ENCODE measurements around the gene KDR. TPM values are rescaled to one million over a fixed set of nuclear protein-coding genes. Genes with fewer than 3 reads are reported as not detected.

KDR gene
- total RNA-seq, 2 experiments from 2014 or later, result not detected

DNA sequence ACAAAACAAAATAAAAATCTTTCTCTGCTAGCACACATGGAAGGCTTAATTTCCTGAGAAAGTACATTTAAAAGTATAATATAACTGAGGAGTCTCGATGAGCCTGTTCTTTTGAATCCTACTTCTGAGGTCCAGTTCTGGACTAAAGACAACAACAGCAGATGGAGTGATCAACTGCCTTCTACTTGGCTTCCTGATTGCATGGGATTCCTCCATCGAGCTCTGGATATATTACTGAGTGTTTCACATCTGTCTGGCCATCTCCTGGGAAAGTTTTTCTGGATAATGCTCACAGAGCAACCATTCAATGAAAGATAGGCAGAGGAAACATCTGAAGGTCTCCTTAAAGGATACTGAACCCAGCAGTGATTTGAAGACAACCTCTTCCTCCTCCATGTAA is 42.6 kb downstream of the KDR start:
- ChIA-PET CTCF (no interaction called here), POLR2A (no interaction called here)

DNA sequence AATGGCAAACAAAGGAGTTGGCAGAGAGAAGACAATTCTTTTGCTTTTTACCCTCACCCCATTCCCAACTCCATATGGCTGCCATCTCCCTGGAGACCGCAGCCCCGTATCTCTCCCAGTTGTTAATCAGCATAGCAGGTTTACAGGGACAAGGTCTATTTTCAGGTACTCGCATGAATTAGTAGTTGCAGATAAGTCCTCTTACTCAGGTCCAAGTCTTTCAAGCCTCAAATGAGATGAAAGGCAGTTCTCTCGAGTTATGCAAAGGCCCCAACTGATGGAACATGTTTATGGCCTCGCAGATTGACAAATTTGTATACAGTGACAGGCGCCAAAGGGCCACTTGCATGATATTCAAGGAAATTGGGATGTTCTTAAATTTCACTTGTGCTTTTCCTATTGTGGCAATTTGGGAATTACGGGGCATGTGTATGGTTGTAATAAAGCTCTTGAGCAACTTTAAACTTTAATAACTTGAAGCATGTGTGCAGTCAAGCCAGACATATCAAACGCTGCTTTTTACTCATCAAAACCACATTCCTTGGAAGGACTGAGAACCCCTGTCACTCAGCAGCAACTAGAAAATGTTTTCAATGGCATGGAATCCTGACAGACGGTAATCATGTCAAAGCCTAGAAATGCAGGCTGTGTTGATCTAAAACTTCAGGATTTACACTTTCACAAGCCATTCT is 45.1 kb downstream of the KDR start:
- POLR2A ChIA-PET, result no interaction called here
- CTCF ChIA-PET, result interaction anchor here (1.0 kb wide), 1 partner anchor 42 kb away, joined by 3 read pairs; no protein-coding TSS in a partner anchor

DNA sequence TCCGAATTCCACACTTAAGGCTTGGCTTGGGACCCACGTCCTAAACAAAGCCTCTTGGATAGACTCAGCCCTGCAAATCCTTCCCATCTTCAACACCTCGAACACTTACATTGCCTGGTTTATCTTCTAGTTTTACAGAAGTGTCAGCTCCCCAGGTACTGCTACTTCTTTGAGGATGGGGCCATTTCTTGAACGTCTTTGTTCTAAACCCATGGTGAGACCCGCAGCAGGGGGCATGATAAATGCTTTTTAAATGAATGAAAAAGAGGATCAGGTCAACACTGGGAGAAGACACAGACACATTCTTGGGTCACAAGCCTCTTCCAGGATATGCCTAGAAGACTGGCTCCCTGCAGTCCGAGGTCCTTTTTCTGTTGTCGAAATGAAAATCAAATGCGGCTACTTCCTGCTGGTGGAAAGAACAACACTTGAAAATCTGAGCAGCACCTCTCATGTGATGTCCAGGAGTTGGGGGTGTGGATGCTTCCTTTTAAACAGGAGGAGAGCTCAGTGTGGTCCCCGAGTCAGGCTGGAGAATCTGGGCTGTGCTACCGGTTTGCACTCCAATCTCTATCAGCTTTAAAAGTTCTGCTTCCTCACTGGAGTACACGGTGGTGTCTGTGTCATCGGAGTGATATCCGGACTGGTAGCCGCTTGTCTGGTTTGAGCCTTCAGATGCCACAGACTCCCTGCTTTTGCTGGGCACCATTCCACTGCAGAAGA is 45.8 kb downstream of the KDR start:
- ChIA-PET POLR2A (no interaction called here), CTCF (interaction anchor here (1.0 kb wide), 1 partner anchor 41 kb away, joined by 3 read pairs; no protein-coding TSS in a partner anchor)

DNA sequence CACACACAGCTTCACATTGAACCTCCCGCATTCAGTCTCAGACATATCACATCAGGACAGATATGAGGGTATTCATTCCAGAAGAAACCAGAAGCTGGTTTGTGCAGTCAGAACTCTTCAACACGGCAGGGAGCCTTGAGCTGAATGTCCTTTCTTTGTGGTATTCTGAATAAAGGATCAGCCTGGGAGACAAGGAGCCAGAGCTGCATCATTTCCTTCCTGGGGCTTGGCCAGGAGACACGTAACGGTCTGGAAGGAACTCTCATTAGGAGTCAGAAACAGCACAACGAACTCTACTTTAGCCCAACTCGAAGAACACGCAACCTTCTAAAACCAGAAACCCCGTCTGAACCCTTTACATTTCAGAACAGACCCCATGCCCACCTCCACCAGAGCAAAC is 46.4 kb downstream of the KDR start:
- POLR2A ChIA-PET, result no interaction called here
- CTCF ChIA-PET, result no interaction called here

DNA sequence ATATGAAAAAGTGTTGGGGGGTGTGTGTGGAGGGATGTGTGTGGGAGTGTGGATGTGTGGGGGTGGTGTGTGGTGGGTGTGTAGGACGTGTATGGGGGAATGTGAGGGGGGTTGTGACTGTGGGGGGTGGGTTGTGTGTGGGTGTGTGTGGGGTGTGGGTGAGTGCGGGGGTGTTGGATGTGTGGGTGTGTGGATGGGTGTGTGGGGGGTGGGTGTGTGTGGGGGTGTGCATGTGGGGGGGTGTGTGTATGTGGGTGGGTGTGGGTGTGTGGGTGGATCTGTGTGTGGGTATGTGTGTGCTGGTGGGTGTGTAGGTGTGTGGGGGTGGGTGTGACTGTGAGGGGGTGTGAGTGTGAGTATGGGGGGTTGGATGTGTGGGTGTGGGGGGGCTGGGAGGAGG is 47.8 kb downstream of the KDR start:
- POLR2A ChIA-PET, result no interaction called here
- CTCF ChIA-PET, result no interaction called here

DNA sequence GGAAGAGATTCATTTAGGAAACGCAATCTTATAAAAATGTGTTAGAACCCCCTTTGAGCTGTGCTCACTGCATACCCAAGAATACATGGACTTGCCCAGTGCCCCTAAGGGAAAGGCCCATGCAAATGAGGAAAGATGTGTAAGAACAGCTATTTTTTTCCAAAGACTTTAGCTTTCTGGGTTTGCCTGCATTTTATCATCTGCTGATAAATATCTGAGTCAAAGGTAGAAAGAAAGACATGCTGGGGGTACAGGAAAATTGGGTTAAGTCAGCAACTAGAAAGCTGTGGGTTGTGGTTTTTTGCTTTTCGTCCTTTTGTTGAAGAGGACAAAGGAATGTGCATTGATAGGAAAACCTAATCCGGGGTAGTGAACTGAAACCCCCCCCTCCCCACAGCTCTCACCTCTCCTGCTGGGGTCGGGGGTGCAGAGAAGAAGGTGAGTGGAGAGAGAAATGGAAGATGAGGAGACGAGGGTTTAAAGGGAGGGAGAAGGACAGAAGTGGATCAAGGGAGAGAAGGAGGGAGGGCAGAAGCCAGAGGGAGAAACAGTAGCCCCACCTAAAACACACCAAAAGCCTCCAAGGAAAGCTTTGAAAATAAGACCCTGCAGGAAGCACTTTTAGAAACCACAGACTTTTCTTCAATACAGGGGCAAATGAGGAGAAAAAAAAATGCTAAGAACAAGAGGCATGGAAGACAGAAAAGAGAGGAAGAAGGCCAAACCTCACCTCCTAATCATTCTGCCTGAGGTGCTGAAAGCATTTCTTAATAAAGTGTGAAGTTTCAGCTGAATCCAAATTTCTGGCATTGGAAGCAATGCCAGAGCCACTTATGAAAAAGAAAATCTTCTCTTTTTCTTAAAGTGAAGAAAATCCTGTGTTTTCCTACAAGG is 49.3 kb downstream of the KDR start:
- ChIA-PET POLR2A (no interaction called here), CTCF (no interaction called here)

DNA sequence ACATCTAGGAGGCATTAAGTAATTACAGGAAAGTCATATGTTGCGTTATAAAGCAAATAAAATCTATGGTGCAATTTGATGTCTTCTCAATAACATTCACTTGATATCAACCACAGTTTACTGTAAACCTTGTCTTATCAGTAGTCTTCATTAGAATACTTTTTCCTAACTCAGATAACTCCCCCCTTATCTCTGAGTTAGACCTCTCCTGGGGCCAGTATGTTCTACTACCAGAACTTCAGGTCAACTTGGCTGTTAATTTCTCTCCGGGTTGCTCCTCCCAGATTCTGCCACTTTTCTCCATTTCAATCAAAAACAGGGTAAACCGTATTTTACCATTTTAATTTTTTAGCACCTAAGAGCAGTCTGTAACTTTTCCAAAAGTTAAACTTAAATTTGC is 50.0 kb downstream of the KDR start:
- ChIA-PET POLR2A (no interaction called here), CTCF (no interaction called here)

DNA sequence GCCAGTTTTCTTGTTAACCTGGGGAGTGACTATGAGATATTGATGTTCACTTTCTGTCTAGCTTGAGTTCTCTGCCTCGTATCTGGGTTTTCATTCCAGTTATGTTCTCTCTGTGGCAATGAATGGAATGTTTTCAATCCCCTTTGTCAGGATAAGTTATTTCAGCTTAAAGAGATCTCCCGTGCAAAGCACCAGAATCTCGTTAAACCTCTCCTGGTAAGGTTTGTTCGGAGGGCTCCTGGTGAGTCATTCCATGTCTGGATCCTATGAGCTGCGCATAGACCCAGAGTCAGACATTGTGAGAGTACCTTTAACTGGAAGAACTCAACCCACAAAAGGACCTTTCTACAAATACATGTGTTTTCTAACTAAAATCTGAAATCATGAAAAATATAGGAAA is 51.0 kb downstream of the KDR start:
- POLR2A ChIA-PET, result no interaction called here
- CTCF ChIA-PET, result no interaction called here

DNA sequence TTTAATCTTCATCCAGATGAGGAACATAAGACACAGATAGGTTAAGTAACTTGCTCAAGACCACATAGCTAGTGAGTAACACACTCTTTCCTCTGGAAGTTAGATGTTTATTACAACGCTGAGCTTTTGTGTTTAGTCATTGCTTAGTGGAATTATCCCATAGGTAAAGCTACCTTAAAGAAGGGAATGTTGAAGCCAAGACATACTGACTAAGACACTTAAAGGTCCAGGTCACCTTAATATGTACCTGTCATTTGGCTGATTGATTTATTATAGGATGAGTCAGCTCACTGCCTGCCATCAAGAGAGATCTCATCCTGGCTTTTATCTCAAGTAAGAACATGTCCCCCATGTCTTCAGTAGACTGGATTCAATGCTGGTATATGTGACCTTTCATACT is 53.4 kb downstream of the KDR start:
- ChIA-PET CTCF (no interaction called here), POLR2A (no interaction called here)

DNA sequence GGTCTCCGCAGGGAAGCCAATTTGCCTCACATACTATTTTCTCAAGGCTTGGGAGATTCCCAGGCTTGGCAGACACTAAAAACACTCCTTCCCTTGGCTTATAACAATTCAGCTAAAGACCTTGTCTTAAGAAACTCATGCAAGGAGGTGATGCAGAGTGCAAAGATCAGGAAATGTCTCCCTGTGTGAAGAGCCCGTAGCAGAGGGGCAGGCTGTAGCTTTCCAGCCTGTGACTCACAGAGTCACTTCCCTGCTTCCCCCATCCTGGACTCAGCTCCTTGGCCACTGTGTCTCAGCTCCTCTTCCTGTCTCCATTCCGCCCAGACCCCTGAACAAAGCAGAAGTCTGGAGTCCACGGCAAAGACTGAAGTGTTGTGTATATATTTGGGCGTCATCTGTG is 56.1 kb downstream of the KDR start:
- POLR2A ChIA-PET, result no interaction called here
- CTCF ChIA-PET, result no interaction called here

DNA sequence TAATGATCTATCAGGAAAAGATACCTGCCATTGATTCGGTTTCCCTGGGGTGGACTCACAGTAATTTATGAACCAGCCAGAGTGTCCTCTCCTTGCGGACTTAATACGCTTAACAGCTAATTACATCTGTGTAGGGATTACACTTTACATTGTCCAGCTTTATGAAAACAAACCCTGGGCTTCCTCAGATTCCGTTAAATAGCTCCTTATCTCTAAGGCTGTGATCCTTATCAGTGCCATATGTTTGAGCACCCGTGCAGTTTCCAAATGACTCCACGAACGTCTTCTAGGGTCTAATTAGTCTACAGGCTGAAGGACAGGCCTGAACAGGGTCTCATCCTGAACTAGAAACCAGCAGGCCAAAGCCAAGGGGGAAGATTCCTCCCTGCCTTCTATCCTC is 56.9 kb downstream of the KDR start:
- CTCF ChIA-PET, result no interaction called here

DNA sequence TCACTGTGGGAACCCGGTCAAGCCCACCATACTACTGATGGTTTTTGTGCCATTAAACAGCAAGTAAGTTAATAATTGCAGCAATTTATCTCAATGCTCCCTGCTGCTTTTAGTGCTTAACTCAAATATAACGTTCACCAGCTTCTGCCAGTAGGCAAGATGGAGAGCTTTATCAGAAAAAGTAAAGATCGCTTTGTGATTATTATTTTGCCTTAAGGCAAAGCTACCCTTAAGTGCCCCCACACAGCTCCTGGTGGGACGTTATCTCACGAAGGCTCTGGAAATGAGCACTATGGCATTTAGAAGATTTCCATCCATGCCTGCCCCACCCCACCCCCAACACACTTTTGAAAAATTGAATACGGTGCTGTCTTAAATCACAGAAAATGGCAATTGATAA is 59.4 kb downstream of the KDR start:
- CTCF ChIA-PET, result no interaction called here
- POLR2A ChIA-PET, result no interaction called here

More for the DNA sequence above, 56.9 kb downstream of the KDR start:
- POLR2A ChIA-PET, result no interaction called here

DNA sequence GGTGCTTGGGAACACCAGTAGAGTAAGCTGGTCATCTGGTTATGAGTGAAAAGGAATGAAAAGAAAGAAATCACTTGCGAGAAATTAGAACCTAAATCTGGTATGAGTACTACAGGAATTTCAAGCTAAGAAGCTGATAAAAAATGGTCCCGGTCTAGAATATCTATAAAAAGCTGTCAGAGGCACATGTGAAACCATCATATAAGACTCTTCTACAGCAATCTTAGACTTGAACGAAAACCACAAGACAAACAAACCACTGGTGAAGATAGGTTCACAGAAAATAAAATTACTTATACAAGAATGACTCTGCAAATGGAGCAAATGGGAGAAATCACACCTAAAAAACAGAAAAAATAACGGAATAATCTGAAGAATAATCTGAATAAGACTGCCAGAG is 69.9 kb downstream of the KDR start:
- ChIA-PET POLR2A (no interaction called here), CTCF (no interaction called here)

DNA sequence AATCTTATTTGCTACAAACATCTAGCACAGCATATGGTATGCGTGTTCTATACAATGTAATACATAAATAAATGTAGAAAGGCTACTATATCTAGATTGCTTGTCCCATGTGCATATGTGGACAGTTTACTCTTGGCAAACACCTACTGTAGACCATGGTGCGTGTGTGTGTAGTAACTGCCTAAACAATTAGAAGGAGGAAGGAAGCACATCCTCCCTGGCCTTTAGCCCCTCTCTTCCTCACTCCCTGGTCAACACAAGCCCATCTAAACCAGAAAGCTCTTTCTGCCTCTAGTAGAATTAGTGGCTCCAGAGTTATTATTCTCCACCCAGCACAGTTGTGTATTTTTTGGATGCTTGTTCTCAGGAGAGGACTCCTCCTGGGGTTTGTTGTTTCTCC is 73.9 kb downstream of the KDR start:
- POLR2A ChIA-PET, result no interaction called here

DNA sequence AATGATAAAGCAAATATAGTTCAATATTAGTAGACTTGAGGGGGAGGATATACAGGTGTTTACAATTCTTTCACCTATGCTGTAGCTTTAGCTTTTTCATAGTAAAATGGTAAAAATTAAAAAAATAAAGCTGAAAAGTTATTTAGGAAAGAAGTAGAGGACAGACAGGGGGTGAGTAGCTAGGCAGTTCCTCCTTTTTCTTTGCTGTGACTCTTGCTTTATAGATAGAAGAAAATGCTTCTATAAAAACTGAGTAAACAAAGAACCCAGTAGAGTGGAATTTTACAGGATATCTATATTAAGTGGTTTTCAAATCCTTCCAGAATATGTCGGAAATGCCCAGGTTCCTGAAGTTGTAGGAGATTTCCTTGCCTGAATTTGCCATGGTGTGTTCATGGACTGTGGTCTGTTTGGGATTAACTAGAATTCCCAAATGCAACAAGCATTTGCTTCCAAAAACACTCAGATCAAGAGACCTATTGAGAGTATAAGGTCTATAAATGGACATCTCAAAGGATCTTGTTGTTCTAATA is 74.9 kb downstream of the KDR start:
- ChIA-PET POLR2A (no interaction called here), CTCF (no interaction called here)

More for the DNA sequence above, 73.9 kb downstream of the KDR start:
- CTCF ChIA-PET, result no interaction called here

DNA sequence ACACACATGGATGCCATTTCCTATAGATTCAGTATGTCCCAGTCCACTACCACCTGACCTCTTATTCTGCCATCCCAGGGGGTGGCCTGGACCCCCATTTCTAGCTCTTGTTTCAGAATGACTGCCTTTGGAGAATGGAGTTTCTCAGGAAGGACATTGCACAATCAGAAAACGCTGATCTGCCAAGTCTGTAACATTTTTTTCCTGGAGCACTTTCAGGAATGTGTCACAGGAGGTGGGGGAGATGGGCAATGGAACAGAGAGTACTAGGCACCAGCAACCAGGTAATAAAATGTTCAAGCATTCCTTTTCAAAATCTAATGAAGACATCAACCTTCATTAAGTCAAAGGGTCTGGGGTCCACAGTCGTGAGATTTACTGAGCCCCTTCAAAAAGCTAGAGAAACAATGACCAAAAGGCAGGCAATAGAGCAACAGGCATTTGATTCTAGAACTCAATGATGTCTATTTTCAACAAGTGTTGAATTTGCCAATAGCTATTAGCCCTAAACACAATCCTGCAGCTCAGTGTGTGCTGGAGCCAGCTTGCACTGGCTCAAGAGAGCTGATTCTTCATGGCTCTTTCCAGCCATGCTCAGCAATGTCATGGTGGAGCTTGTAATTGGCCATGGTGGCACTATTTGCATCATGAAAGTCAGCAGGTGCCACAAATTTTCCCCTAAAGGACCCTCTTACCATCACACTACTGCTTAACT is 87.1 kb downstream of the KDR start:
- CTCF ChIA-PET, result interaction anchor here (1.1 kb wide), 1 partner anchor 41 kb away, joined by 3 read pairs; no protein-coding TSS in a partner anchor
- POLR2A ChIA-PET, result no interaction called here

DNA sequence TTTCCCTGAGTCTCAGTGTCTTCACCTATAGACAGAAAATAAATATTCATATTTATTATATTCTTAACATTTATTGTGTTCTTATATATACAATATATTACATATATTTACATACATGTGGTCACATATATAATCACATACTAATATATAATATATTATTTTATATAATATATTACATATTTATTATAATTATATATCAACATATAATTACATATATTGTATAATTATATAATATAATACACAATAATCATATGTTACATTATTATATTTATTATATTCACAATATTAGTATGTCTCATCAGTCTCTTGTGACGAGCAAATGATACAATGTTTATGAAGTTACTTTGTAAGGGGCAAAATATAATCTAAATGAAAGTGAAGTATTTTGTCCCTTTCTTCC is 87.7 kb downstream of the KDR start:
- CTCF ChIA-PET, result interaction anchor here (1.1 kb wide), 1 partner anchor 42 kb away, joined by 3 read pairs; no protein-coding TSS in a partner anchor
- POLR2A ChIA-PET, result no interaction called here

DNA sequence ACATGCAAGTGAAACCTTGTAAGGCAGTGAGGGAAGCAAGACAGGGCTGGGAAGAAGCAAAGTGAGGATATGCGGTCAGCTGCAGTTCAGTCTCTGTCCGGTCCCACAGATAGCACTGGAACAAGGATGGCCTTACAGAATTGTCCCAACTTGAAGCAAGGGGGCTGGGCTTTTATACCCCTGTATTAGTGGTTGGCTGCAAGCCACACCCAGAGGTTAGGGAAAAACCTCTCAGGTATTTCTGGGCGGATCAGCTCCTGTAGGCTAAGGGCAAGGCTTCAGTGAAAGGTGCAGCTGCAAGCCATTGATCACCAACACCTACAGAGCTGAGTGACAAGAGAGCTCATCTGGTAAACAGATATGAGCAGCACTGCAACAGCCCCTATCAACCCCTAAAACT is 89.0 kb downstream of the KDR start:
- ChIA-PET CTCF (no interaction called here), POLR2A (no interaction called here)

DNA sequence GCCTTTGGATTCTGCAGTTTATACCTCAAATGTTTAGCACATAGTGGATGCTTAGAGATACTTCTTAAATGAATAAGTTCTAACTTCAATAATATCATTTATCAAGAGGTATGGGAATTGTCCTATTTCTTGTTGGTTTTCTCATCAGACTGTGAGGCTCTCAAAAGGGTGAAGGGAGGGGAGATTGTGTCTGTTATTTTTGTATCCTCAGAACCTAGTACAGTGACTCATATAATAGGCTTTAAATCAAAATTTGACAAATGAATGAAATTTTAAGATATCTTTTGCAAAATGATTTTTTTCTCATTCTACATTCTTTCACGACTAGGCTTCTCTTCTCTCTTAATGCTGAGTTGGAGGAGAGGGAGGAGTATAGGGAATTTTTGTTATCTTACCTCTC is 89.5 kb downstream of the KDR start:
- ChIA-PET POLR2A (no interaction called here), CTCF (no interaction called here)

DNA sequence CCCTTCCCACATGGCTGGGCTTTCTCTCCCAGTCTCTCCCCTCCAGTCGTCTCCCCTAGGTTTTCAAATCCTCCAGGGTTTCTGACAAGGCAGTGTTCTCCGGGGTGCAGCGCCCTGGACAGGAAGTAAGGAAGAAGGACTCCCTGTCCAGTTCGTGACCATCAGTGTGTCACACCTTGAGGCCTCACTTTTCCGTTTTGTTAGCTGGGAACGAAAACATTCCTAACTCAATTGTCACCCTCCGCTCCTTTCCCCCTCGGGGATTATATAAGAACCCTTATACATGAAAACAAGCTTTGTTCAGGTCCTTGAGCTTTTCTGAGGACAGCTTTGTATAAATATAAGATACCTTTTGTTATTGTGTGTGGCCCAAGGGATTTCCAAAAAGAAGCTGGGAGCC is 92.1 kb downstream of the KDR start:
- ChIA-PET POLR2A (no interaction called here), CTCF (no interaction called here)
